Hepatocyte (in vitro differentiated cells): Measurements from ENCODE around the gene POLE4. TPM values are rescaled to one million over a fixed set of nuclear protein-coding genes. Genes with fewer than 3 reads are reported as not detected.

Experiments
- DNase-seq: peaks from one replicate; pipeline ENCODE4 v3.0.0-alpha.2; 2016; ENCODE audit warnings: low spot score
- H2AFZ ChIP-seq: fragments of 200-600 bp; sonication (generic); 2 replicates; pipeline ENCODE4 v1.6.0; 2016; ENCODE audit warnings: antibody characterized with exemption, mild to moderate bottlenecking
- H3K27ac ChIP-seq: fragments of 200-600 bp; sonication (generic); 2 replicates; pipeline ENCODE4 v1.5.1; 2016; ENCODE audit warnings: mild to moderate bottlenecking
- H3K27me3 ChIP-seq: fragments of 200-600 bp; sonication (generic); 2 replicates; pipeline ENCODE4 v1.6.1; 2016
- H3K36me3 ChIP-seq: fragments of 200-600 bp; sonication (generic); replicated peaks from 2 replicates; pipeline ENCODE4 v1.5.1; 2016; ENCODE audit warnings: low read depth; ENCODE audit not compliant: insufficient read depth
- H3K4me1 ChIP-seq: fragments of 200-600 bp; sonication (generic); 2 replicates; pipeline ENCODE4 v1.5.1; 2016; ENCODE audit warnings: mild to moderate bottlenecking, moderate library complexity; ENCODE audit not compliant: insufficient read depth
- H3K4me2 ChIP-seq: fragments of 200-600 bp; sonication (generic); 2 replicates; pipeline ENCODE4 v1.6.0; 2016
- H3K4me3 ChIP-seq: fragments of 200-600 bp; sonication (generic); 2 replicates; pipeline ENCODE4 v1.5.1; 2016; ENCODE audit warnings: mild to moderate bottlenecking
- H3K79me2 ChIP-seq: fragments of 200-600 bp; sonication (generic); 2 replicates; pipeline ENCODE4 v1.6.0; 2017; ENCODE audit warnings: mild to moderate bottlenecking
- H3K9me2 ChIP-seq: fragments of 200-600 bp; sonication (generic); replicated peaks from 2 replicates; pipeline ENCODE4 v1.6.0; 2017; ENCODE audit warnings: mild to moderate bottlenecking; ENCODE audit not compliant: insufficient read depth
- H3K9me3 ChIP-seq: fragments of 200-600 bp; sonication (generic); 2 replicates; pipeline ENCODE4 v1.5.1; 2016; ENCODE audit warnings: low read depth, mild to moderate bottlenecking
- H4K20me1 ChIP-seq: fragments of 200-600 bp; sonication (generic); 2 replicates; pipeline ENCODE4 v1.6.0; 2016; ENCODE audit warnings: mild to moderate bottlenecking; ENCODE audit not compliant: insufficient read depth, poor library complexity, severe bottlenecking
- EZH2 ChIP-seq: fragments of 200-600 bp; sonication (generic); IDR thresholded peaks from 2 replicates; pipeline ENCODE4 v1.6.1; 2016; ENCODE audit warnings: antibody characterized with exemption, mild to moderate bottlenecking, borderline replicate concordance
- EZH2phosphoT487 ChIP-seq: fragments of 200-600 bp; sonication (generic); IDR thresholded peaks from one replicate; pipeline ENCODE4 v1.6.1; 2018; ENCODE audit warnings: antibody characterized with exemption, mild to moderate bottlenecking, low read depth, moderate library complexity; ENCODE audit not compliant: unreplicated experiment, severe bottlenecking
- WGBS: methylation state at CpG from one replicate; pipeline ENCODE4 v1.1.6; 2016; ENCODE audit warnings: low lambda C conversion rate; ENCODE audit errors: missing lambda C conversion rate; 5-methylcytosine and 5-hydroxymethylcytosine counted together
- polyA plus RNA-seq: library from polyadenylated mRNA; unstranded; fragments of >200 nt; fragmentation: Nextera tagmentation; extraction: Ambion mirVana; gene quantifications from 2 replicates; pipeline ENCODE4 v1.2.1, GENCODE V29; 2016
- total RNA-seq: library from RNA; depleted of rRNA; stranded (reverse); fragments of >200 nt; gene quantifications from 2 replicates; pipeline ENCODE4 v1.2.3, GENCODE V29; 2014
- TF ChIP-seq, protein P1 (sequence below): fragments of 200-600 bp; sonication (generic); IDR thresholded peaks from 2 replicates; pipeline ENCODE4 v1.5.1; 2016; ENCODE audit warnings: antibody characterized with exemption, mild to moderate bottlenecking; ENCODE audit not compliant: poor library complexity

POLE4 gene
- total and polyA plus RNA-seq, 2 experiments from 2014 or later, result 20.8 to 160 TPM

DNA sequence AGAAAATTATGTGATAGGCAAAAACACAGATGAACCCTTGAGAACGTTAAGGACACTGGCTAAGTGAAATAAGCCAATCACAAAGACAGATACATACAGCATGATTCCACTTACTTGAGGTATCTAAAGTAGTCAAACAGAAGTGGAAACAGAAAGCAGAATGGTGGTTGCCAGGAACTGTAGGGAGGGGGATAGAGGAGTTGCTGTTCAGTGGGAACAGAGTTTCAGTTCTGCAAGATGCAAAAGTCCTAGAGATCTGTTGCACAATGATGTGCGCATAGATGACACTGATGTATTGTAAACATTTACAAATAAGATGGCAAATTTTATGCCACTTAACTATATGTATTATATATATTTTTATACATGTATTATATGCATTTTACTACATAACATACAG, 59.7 kb downstream of the POLE4 start:
- Histone ChIP-seq H3K4me1 (peaks cover 4% of the 10 kb centered on the region), H4K20me1 (no peaks in the 10 kb centered on the region), H3K4me2 (no peak overlapping the region), H3K36me3 (no peaks in the 10 kb centered on the region), H3K4me3 (no peak overlapping the region), H3K9me2 (no peaks in the 10 kb centered on the region), H3K79me2 (no peaks in the 10 kb centered on the region), H3K27ac (no peak overlapping the region), H2AFZ (no peak overlapping the region), H3K27me3 (no peaks in the 10 kb centered on the region), H3K9me3 (no peaks in the 10 kb centered on the region)
- 88% methylated on average over 2 of the region's 2 CpGs for WGBS
- TF ChIP-seq EZH2 (no peak), EZH2phosphoT487 (no peak)
- TF ChIP-seq, protein P1, sequence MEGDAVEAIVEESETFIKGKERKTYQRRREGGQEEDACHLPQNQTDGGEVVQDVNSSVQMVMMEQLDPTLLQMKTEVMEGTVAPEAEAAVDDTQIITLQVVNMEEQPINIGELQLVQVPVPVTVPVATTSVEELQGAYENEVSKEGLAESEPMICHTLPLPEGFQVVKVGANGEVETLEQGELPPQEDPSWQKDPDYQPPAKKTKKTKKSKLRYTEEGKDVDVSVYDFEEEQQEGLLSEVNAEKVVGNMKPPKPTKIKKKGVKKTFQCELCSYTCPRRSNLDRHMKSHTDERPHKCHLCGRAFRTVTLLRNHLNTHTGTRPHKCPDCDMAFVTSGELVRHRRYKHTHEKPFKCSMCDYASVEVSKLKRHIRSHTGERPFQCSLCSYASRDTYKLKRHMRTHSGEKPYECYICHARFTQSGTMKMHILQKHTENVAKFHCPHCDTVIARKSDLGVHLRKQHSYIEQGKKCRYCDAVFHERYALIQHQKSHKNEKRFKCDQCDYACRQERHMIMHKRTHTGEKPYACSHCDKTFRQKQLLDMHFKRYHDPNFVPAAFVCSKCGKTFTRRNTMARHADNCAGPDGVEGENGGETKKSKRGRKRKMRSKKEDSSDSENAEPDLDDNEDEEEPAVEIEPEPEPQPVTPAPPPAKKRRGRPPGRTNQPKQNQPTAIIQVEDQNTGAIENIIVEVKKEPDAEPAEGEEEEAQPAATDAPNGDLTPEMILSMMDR, result no peak
- no peak for DNase-seq

Other genes starting within 250 kb of the POLE4 start
- 25.6 and 37.3 TPM in 2 replicates for gene HK2, start 124.5 kb upstream of the POLE4 start, total RNA-seq
- gene HK2, start 124.5 kb upstream of the POLE4 start, polyA plus RNA-seq, result 21.1 and 25.4 TPM in 2 replicates
- 0.13 and 0.28 TPM in 2 replicates for gene TACR1, start 240.9 kb downstream of the POLE4 start, total RNA-seq
- 0.19 TPM in 1 of 2 replicates, not detected in the other for gene TACR1, start 240.9 kb downstream of the POLE4 start, polyA plus RNA-seq